ENCODE measurements around the gene KRT37.
"Not testable (repeated sequence)": the region's sequence is repeated elsewhere in the genome, so short reads cannot be mapped to it uniquely, and the experiment has no call there.

Gene KRT37

DNA sequence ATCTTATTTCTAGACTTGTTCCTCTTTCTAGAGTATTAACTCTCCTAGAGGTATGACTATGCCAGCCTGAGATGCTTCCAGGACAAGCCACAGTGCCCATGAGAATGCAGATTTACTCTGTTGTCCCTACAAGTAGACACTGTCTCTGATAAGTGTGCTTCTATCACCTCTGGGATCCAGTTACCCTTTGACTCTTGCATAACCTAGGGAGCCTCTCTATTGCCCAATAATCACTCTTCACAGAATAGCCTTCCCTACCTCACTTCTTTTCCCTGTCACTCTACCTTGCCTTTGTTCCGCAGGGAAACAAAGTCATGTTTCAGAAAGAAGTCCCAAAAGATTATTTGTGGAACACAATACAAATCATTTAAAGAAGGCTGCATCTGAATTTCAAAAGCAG is 40.7 kb downstream of the KRT37 start:
- TF ChIP-seq CTCF (IDR thresholded peaks at IDR 0.05; ENCODE audit: low read depth, low read length) (no peak), POLR2A (IDR thresholded peaks at IDR 0.05; ENCODE audit: extremely low read depth, insufficient read length) (no peak), MAX (IDR thresholded peaks at IDR 0.05; ENCODE audit: low read depth, low read length) (no peak), MYC (IDR thresholded peaks at IDR 0.05; ENCODE audit: low read depth, low read length) (no peak)
- no peak overlapping the region for H3K4me3 ChIP-seq (ENCODE audit: low read depth, low read length)
- peak; percentile 17 for DNase-seq (ENCODE audit: low read depth)

DNA sequence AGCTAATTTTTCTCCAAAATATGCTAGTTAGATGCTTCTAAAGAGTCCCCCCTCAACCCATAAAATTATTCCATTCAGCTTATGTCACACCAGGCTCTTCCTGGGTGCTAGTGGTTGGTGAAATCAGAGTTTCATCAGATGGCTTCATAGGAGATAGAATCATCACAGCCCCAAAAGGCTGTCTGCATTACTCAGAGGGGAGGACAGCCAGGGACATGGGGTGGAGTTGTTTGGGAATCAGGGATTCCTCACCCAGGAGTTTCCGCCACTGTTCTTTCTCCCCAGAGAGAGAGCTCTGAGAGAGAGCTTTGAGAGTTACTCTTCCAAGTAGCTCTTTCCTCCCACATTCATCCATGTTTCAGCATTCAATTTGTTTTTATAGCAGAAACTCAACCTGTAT is 42.0 kb downstream of the KRT37 start:
- no peak for DNase-seq (ENCODE audit: low read depth)
- no peak overlapping the region for H3K4me3 ChIP-seq (ENCODE audit: low read depth, low read length)
- TF ChIP-seq POLR2A (IDR thresholded peaks at IDR 0.05; ENCODE audit: extremely low read depth, insufficient read length), result no peak
- no peak for TF ChIP-seq MAX (IDR thresholded peaks at IDR 0.05; ENCODE audit: low read depth, low read length)
- no peak for TF ChIP-seq CTCF (IDR thresholded peaks at IDR 0.05; ENCODE audit: low read depth, low read length)
- no peak for TF ChIP-seq MYC (IDR thresholded peaks at IDR 0.05; ENCODE audit: low read depth, low read length)

GRCh38 chr17:41381943-41382342 is 42.4 kb downstream of the KRT37 start, which contains the start of gene KRT34:
Gene KRT34, minus strand, starts transcription at chr17:41382306. Its CDS starts 60 bp downstream, at chr17:41382246.
- DNase-seq (ENCODE audit: low read depth); H3K4me3 ChIP-seq (ENCODE audit: low read depth, low read length): not testable (repeated sequence)

- H3K4me3 ChIP-seq (ENCODE audit: low read depth, low read length); DNase-seq (ENCODE audit: low read depth): not testable (repeated sequence)
These were observed 44.3 kb downstream of the KRT37 start for GRCh38 chr17:41380091-41380490.

DNA sequence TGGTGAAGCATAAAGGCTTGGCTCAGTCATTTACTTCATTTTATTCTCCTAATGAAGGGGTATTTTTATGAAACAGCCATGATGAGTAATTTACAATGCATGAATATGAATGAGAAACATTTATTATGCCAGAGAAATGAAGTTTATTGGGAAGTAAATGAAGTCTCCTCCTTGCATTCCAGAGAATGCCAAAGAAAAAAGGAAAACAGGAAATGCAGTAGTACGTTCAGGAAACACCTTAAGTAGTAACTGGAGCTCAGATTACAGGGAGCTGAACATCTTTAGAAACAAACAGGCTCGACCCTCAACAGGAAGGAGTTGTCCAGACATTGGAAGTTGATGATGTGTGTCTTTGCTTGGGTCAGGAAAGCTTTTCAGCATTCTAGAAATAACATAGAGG is 46.8 kb downstream of the KRT37 start:
- no peak overlapping the region for H3K4me3 ChIP-seq (ENCODE audit: low read depth, low read length)
- no peak for TF ChIP-seq MYC (IDR thresholded peaks at IDR 0.05; ENCODE audit: low read depth, low read length)
- no peak for TF ChIP-seq POLR2A (IDR thresholded peaks at IDR 0.05; ENCODE audit: extremely low read depth, insufficient read length)
- no peak for TF ChIP-seq CTCF (IDR thresholded peaks at IDR 0.05; ENCODE audit: low read depth, low read length)
- no peak for TF ChIP-seq MAX (IDR thresholded peaks at IDR 0.05; ENCODE audit: low read depth, low read length)
- DNase-seq (ENCODE audit: low read depth), result no peak
